Tibial artery (tissue), 4 donors: ENCODE data around the gene LIPE.

ENCODE experiments used
- DNase-seq, 2 donors: peaks; one replicate each; pipeline ENCODE4 v3.0.0-alpha.2; 2019
- H3K27ac ChIP-seq, 2 donors: fragments of 200-600 bp; sonication (generic) in 1 of 2; 1 replicate in 1 of 2; 2 replicates in 1 of 2; pipeline ENCODE4 v1.5.1; 2018 to 2019; ENCODE audit warnings: mild to moderate bottlenecking in 1 of 2
- H3K27me3 ChIP-seq, 2 donors: fragments of 200-600 bp; sonication (generic) in 1 of 2; one replicate each; pipeline versions ENCODE4 v1.5.1 to v1.6.0; 2016 to 2019
- H3K36me3 ChIP-seq, 3 donors: fragments of 200-600 bp; sonication (generic) in 2 of 3; one replicate each; pipeline ENCODE4 v1.5.1; 2016 to 2019; ENCODE audit warnings: mild to moderate bottlenecking in 2 of 3
- H3K4me1 ChIP-seq, 4 donors: fragments of 200-600 bp; sonication (generic) in 2 of 4; 1 replicate in 3 of 4; 2 replicates in 1 of 4; pipeline ENCODE4 v1.5.1; 2016 to 2019
- H3K4me3 ChIP-seq, 2 donors: fragments of 200-600 bp; sonication (generic) in 1 of 2; 1 replicate in 1 of 2; 2 replicates in 1 of 2; pipeline ENCODE4 v1.5.1; 2018 to 2019; ENCODE audit warnings: mild to moderate bottlenecking in 2 of 2
- H3K9me3 ChIP-seq, 3 donors: fragments of 200-600 bp; sonication (generic) in 1 of 3; one replicate each; pipeline ENCODE4 v1.5.1; 2016 to 2019
- CTCF ChIP-seq, 2 experiments: fragments of 200-600 bp in 1 of 2; fragments of 450-650 bp in 1 of 2; IDR thresholded peaks; one replicate each; pipeline ENCODE4 v1.5.1; 2017 to 2019; ENCODE audit warnings: antibody characterized with exemption in 2 of 2, mild to moderate bottlenecking in 1 of 2, moderate library complexity in 1 of 2
- intact Hi-C: fragments of 100-400 bp; cut with DNase I; formaldehyde crosslinking; loops from one replicate; pipeline ENCODE4 v1.15.0; 2023; ENCODE audit warnings: low total_unique reads

The LIPE gene

GRCh38 chr19:42421591-42422031 is 5.6 kb downstream of the LIPE start:
- intact Hi-C loops, result no loop called here
- H3K27me3 ChIP-seq, result peaks cover 0 to 50% of the 10 kb centered on the region in 2 donors
- TF ChIP-seq CTCF (IDR thresholded peaks at IDR 0.05), result no peak
- peaks cover 0 to 20% (median 14%) of the 10 kb centered on the region in 4 donors for H3K4me1 ChIP-seq
- no peak for DNase-seq
- no peak overlapping the region for H3K4me3 ChIP-seq
- no peak overlapping the region for H3K27ac ChIP-seq
- no peaks in the 10 kb centered on the region for H3K9me3 ChIP-seq
- H3K36me3 ChIP-seq, result no peaks in the 10 kb centered on the region

GRCh38 chr19:42421101-42421500 is 6.1 kb downstream of the LIPE start:
- no peak for DNase-seq
- H3K36me3 ChIP-seq, result no peaks in the 10 kb centered on the region
- no peak overlapping the region for H3K27ac ChIP-seq
- no peak for TF ChIP-seq CTCF (IDR thresholded peaks at IDR 0.05)
- no peak overlapping the region for H3K4me3 ChIP-seq
- intact Hi-C loops, result no loop called here
- no peaks in the 10 kb centered on the region for H3K9me3 ChIP-seq
- peaks cover 0 to 20% (median 14%) of the 10 kb centered on the region in 4 donors for H3K4me1 ChIP-seq
- H3K27me3 ChIP-seq, result peaks cover 0 to 46% of the 10 kb centered on the region in 2 donors

GRCh38 chr19:42420055-42420544 is 7.1 kb downstream of the LIPE start:
- Histone ChIP-seq H3K4me1 (peaks cover 0 to 20% (median 14%) of the 10 kb centered on the region in 4 donors), H3K36me3 (no peaks in the 10 kb centered on the region), H3K27ac (no peak overlapping the region), H3K9me3 (no peaks in the 10 kb centered on the region), H3K4me3 (no peak overlapping the region), H3K27me3 (peaks cover 0 to 39% of the 10 kb centered on the region in 2 donors)
- peak; percentile 15 to 20 for TF ChIP-seq CTCF (IDR thresholded peaks at IDR 0.05)
- no peak for DNase-seq
- intact Hi-C loops, result no loop called here

GRCh38 chr19:42419309-42419708 is 7.9 kb downstream of the LIPE start:
- no peaks in the 10 kb centered on the region for H3K36me3 ChIP-seq
- peaks cover 0 to 19% (median 14%) of the 10 kb centered on the region in 4 donors for H3K4me1 ChIP-seq
- H3K4me3 ChIP-seq, result no peak overlapping the region
- H3K9me3 ChIP-seq, result no peaks in the 10 kb centered on the region
- peaks cover 0 to 31% of the 10 kb centered on the region in 2 donors for H3K27me3 ChIP-seq
- no peak for DNase-seq
- no peak overlapping the region for H3K27ac ChIP-seq
- intact Hi-C loops, result no loop called here
- no peak for TF ChIP-seq CTCF (IDR thresholded peaks at IDR 0.05)

GRCh38 chr19:42412661-42413076 is 14.5 kb downstream of the LIPE start:
- peaks cover 0 to 5% (median 0%) of the 10 kb centered on the region in 3 donors for H3K36me3 ChIP-seq
- no peaks in the 10 kb centered on the region for H3K9me3 ChIP-seq
- no peak overlapping the region for H3K4me3 ChIP-seq
- intact Hi-C loops, result no loop called here
- TF ChIP-seq CTCF (IDR thresholded peaks at IDR 0.05), result no peak
- no peak overlapping the region for H3K27ac ChIP-seq
- no peaks in the 10 kb centered on the region for H3K27me3 ChIP-seq
- DNase-seq, result no peak
- no peaks in the 10 kb centered on the region for H3K4me1 ChIP-seq

- DNase-seq, result no peak
- Histone ChIP-seq H3K4me1 (no peaks in the 10 kb centered on the region), H3K27ac (no peak overlapping the region), H3K27me3 (no peaks in the 10 kb centered on the region), H3K9me3 (no peaks in the 10 kb centered on the region), H3K36me3 (peaks cover 0 to 10% (median 0%) of the 10 kb centered on the region in 3 donors), H3K4me3 (no peak overlapping the region)
- no peak for TF ChIP-seq CTCF (IDR thresholded peaks at IDR 0.05)
- intact Hi-C loops, result no loop called here
These were observed 15.0 kb downstream of the LIPE start for GRCh38 chr19:42412227-42412626.
